Chondrocyte (in vitro differentiated cells): Measurements from ENCODE around the gene USP24. TPM values are rescaled to one million over a fixed set of nuclear protein-coding genes. Genes with fewer than 3 reads are reported as not detected.

Experiments used
- DNase-seq: peaks from one replicate; pipeline ENCODE4 v3.0.0; 2021; ENCODE audit warnings: mixed read lengths, low spot score
- H3K27ac Mint-ChIP-seq: one replicate; pipeline ENCODE4 v1.8.0; 2021; ENCODE audit warnings: mild to moderate bottlenecking, moderate library complexity, mixed read lengths; ENCODE audit not compliant: unreplicated experiment
- H3K27me3 Mint-ChIP-seq: 2 replicates; pipeline ENCODE4 v1.8.0; 2021; ENCODE audit warnings: low read depth, mixed read lengths
- H3K36me3 Mint-ChIP-seq: 2 replicates; pipeline ENCODE4 v1.8.0; 2021; ENCODE audit warnings: low read depth, mixed read lengths
- H3K4me1 Mint-ChIP-seq: 2 replicates; pipeline ENCODE4 v1.8.0; 2021; ENCODE audit warnings: low read depth, mild to moderate bottlenecking, mixed read lengths
- H3K4me3 Mint-ChIP-seq: one replicate; pipeline ENCODE4 v1.8.0; 2021; ENCODE audit warnings: mild to moderate bottlenecking, moderate library complexity, mixed read lengths; ENCODE audit not compliant: unreplicated experiment
- H3K9me3 Mint-ChIP-seq: 2 replicates; pipeline ENCODE4 v1.8.0; 2021; ENCODE audit warnings: low read depth, mixed read lengths
- total RNA-seq: library from RNA; stranded (reverse); gene quantifications from 3 replicates; pipeline ENCODE4 v1.2.1, GENCODE V29; 2021
- TF ChIP-seq, protein P1 (sequence below): fragments of 200-600 bp; sonication (generic); IDR thresholded peaks from 2 replicates; pipeline ENCODE4 v1.5.0; 2021; ENCODE audit warnings: antibody characterized with exemption, mild to moderate bottlenecking, moderate library complexity

The USP24 gene
- total RNA-seq, 1 donor from 2014 or later: 25.8 TPM

DNA sequence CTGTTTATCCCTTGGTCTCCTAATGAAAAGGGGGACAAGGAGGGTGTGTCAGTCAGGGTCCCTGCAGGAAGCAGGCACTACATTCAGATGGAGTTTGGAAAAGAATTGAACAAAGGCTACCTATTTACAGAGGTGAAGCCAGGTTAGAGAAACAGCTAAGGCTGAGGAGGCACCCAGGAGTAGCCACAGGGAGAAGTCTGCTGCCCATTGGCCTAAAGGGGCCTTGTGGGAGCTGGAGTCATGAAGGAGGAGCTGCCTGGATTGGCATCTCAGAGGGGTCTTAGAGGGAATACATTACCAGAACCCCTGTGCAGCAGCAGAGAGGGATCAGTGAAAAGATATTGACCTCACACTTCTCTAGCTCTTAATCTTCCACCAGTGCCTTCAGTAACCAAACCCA, 31.2 kb upstream of the USP24 start:
- no peak overlapping the region for H3K4me3 Mint-ChIP-seq
- peaks cover 9% of the 10 kb centered on the region for H3K4me1 Mint-ChIP-seq
- DNase-seq: no peak
- H3K27me3 Mint-ChIP-seq: no peaks in the 10 kb centered on the region
- H3K9me3 Mint-ChIP-seq: no peaks in the 10 kb centered on the region
- TF ChIP-seq, protein P1, sequence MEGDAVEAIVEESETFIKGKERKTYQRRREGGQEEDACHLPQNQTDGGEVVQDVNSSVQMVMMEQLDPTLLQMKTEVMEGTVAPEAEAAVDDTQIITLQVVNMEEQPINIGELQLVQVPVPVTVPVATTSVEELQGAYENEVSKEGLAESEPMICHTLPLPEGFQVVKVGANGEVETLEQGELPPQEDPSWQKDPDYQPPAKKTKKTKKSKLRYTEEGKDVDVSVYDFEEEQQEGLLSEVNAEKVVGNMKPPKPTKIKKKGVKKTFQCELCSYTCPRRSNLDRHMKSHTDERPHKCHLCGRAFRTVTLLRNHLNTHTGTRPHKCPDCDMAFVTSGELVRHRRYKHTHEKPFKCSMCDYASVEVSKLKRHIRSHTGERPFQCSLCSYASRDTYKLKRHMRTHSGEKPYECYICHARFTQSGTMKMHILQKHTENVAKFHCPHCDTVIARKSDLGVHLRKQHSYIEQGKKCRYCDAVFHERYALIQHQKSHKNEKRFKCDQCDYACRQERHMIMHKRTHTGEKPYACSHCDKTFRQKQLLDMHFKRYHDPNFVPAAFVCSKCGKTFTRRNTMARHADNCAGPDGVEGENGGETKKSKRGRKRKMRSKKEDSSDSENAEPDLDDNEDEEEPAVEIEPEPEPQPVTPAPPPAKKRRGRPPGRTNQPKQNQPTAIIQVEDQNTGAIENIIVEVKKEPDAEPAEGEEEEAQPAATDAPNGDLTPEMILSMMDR: no peak
- H3K27ac Mint-ChIP-seq: no peak overlapping the region
- no peaks in the 10 kb centered on the region for H3K36me3 Mint-ChIP-seq

DNA sequence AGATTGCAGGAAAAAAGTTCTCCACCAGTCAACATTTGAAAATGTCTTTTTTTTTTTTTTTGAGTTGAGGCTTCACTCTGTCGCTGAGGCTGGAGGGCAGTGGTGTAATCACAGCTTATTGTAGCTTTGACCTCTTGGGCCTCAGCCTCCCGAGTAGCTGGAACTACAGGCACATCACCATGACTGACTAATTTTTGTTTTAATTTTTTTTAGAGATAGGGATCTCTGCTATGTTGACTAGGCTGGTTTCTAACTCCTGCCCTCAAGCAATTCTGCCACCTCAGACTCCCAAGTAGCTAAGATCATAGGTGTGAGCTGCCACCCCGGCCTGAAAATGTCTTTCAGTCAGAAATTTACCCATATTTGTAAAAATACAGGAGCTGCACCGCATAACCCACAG, 30.6 kb upstream of the USP24 start:
- TF ChIP-seq, protein P1: no peak
- Mint-ChIP-seq H3K27me3 (no peaks in the 10 kb centered on the region), H3K27ac (no peak overlapping the region), H3K4me1 (peaks cover 7% of the 10 kb centered on the region), H3K36me3 (no peaks in the 10 kb centered on the region), H3K9me3 (no peaks in the 10 kb centered on the region), H3K4me3 (no peak overlapping the region)
- no peak for DNase-seq

DNA sequence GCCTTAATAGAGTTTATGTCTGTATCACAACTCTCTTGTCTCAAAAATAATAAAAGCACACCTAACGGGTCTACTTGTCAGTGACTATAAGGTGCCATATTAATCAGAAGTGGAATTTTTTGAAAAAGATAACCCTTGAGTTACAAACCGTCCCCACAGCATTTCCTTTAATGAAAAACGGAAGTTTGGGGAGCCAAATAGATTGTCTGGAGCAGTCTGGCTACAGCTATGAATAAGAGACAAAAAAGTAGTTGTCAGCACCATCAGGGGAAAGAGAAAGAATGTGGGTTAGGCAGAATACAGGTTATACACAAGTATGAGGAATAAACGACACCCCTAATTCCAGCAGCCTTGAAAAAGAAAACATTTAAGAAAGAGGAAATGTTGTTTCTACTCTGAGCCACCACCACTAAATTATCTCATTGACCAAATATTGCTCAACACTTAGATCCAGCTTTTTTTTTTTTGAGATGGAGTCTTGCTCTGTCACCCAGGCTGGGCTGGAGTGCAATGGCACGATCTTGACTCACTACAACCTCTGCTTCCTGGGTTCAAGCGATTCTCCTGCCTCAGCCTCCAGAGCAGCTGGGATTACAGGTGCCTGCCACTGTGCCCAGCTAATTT, 29.4 kb upstream of the USP24 start:
- Mint-ChIP-seq H3K9me3 (no peaks in the 10 kb centered on the region), H3K4me3 (no peak overlapping the region)

DNA sequence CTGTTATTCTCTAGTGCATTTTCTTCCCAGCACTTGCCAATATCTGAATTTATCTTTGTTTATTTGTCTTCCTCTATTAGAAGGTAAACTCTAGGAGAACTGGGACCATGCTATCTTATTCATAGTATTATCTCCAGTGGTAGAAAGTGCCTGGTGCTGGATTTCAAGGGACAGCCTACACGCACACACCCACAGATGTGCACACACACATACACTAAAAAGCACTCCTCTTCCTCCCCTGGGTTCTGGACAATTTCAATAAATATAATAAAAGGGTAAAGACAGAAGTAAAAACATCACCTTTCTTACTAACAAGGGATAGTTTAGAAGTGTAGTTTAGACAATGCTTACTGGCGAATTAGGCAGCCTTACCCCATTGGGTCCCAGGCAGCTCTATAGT, 28.5 kb upstream of the USP24 start:
- no peaks in the 10 kb centered on the region for H3K36me3 Mint-ChIP-seq
- H3K27ac Mint-ChIP-seq: no peak overlapping the region
- TF ChIP-seq, protein P1: no peak
- no peaks in the 10 kb centered on the region for H3K9me3 Mint-ChIP-seq
- peaks cover 5% of the 10 kb centered on the region for H3K4me1 Mint-ChIP-seq
- H3K4me3 Mint-ChIP-seq: no peak overlapping the region
- no peak for DNase-seq
- H3K27me3 Mint-ChIP-seq: no peaks in the 10 kb centered on the region

More for the DNA sequence above, 29.4 kb upstream of the USP24 start:
- no peak overlapping the region for H3K27ac Mint-ChIP-seq
- no peaks in the 10 kb centered on the region for H3K36me3 Mint-ChIP-seq
- no peak for DNase-seq
- TF ChIP-seq, protein P1: no peak
- no peaks in the 10 kb centered on the region for H3K27me3 Mint-ChIP-seq
- peaks cover 5% of the 10 kb centered on the region for H3K4me1 Mint-ChIP-seq

DNA sequence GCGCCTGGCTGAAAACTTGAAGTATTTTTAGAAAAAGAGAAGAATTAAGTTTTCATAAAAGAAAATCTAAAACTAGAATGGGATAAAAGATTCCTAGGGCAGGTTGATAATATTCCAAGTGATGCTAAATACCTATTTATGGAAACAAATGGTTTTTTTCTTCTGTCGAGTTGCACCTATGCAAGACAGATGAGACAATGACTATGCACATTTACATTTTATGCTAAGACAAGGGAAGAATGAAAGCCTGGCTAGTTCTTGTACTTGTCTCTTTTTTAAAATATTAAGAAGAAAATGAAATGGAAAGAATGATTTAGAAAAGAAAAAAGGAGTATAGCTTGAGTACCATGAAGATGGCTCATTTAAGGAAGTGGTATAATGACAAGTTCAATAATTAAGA, 24.4 kb upstream of the USP24 start:
- H3K27ac Mint-ChIP-seq: no peak overlapping the region
- H3K9me3 Mint-ChIP-seq: no peaks in the 10 kb centered on the region
- H3K27me3 Mint-ChIP-seq: no peaks in the 10 kb centered on the region
- no peak for DNase-seq
- TF ChIP-seq, protein P1: no peak
- H3K4me1 Mint-ChIP-seq: peaks cover 12% of the 10 kb centered on the region
- no peaks in the 10 kb centered on the region for H3K36me3 Mint-ChIP-seq
- no peak overlapping the region for H3K4me3 Mint-ChIP-seq
